WTC11 (cell line): ENCODE measurements around the gene ARHGAP21.

Experiments used
- ATF1 ChIP-seq: sonication (generic); formaldehyde crosslinking; IDR thresholded peaks from 2 replicates; pipeline ENCODE4 v1.8.1; 2023; ENCODE audit warnings: mild to moderate bottlenecking, moderate library complexity, missing genetic modification reagents
- CBFB ChIP-seq: sonication (generic); formaldehyde crosslinking; IDR thresholded peaks from 2 replicates; pipeline ENCODE4 v1.8.1; 2022; ENCODE audit warnings: mild to moderate bottlenecking, low read depth, missing genetic modification reagents
- NR1H2 ChIP-seq: sonication (generic); formaldehyde crosslinking; IDR thresholded peaks from 2 replicates; pipeline ENCODE4 v1.9.0; 2021; ENCODE audit warnings: mild to moderate bottlenecking, moderate library complexity, missing genetic modification reagents
- ZNF138 ChIP-seq: sonication (generic); formaldehyde crosslinking; conservative IDR thresholded peaks from 2 replicates; pipeline ENCODE4 v1.8.1; 2022; ENCODE audit warnings: mild to moderate bottlenecking, moderate library complexity, missing genetic modification reagents
- ZNF317 ChIP-seq: sonication (generic); formaldehyde crosslinking; IDR thresholded peaks from 2 replicates; pipeline ENCODE4 v1.8.1; 2023; ENCODE audit warnings: low read depth, mild to moderate bottlenecking, moderate library complexity, missing genetic modification reagents, borderline replicate concordance
- ZNF416 ChIP-seq: fragments of 250-450 bp; sonication (Bioruptor Pico); IDR thresholded peaks from 2 replicates; pipeline ENCODE4 v1.9.0; 2021; ENCODE audit warnings: mild to moderate bottlenecking, inconsistent platforms
- TF ChIP-seq, protein P1 (sequence below): sonication (generic); formaldehyde crosslinking; IDR thresholded peaks from 2 replicates; pipeline ENCODE4 v1.8.1; 2022; ENCODE audit warnings: low read depth, missing genetic modification reagents, borderline replicate concordance
- TF ChIP-seq, protein P2 (sequence below): sonication (generic); formaldehyde crosslinking; conservative IDR thresholded peaks from 2 replicates; pipeline ENCODE4 v1.8.1; 2022; ENCODE audit warnings: mild to moderate bottlenecking, missing genetic modification reagents
- TF ChIP-seq, protein P3 (sequence below): fragments of 200-600 bp; IDR thresholded peaks from 2 replicates; pipeline ENCODE4 v1.8.0; 2022; ENCODE audit warnings: antibody characterized with exemption
- TF ChIP-seq, protein P4 (sequence below): sonication (generic); formaldehyde crosslinking; IDR thresholded peaks from 2 replicates; pipeline ENCODE4 v1.8.0; 2023; ENCODE audit warnings: missing genetic modification reagents
- TF ChIP-seq, protein P5 (sequence below): fragments of 250-450 bp; sonication (Bioruptor Pico); conservative IDR thresholded peaks from 2 replicates; pipeline ENCODE4 v1.9.0; 2021; ENCODE audit warnings: mild to moderate bottlenecking
- TF ChIP-seq, protein P6 (sequence below): sonication (generic); formaldehyde crosslinking; IDR thresholded peaks from 2 replicates; pipeline ENCODE4 v1.8.1; 2023; ENCODE audit warnings: mild to moderate bottlenecking, moderate library complexity, missing genetic modification reagents

DNA sequence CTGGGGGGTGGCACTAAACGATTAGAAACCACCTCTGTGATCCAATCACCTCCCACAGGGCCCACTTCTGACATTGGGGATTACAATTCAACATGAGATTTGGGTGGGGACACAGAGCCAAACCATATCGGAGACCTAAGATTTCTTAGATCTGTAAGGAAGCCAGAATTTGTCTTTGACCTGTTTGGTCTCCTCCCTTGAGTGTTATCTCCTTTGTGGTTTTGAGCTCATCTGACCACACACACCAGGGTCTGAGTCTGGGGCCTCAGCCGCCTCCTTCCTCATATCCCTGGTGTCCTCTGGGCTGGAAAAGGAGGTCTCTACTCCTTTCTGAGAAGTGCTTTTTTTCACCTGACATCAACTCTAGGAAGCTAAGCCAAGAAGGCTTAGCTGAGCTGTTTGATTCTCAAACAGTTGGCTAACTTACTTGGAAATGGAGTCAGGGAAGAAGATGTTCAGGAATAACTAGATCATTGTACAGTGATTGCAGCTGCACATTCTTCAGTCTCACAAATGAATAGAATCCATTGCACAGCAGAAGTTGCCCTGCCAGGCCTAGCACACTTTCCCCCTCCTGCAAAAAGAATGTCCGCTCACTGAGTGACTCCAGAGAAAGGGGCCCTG is 167.4 kb downstream of the ARHGAP21 start:
- TF ChIP-seq CBFB (CRISPR knock-in tag) (no peak), NR1H2 (no peak), ATF1 (CRISPR knock-in tag) (no peak), ZNF317 (CRISPR knock-in tag) (no peak), ZNF416 (CRISPR knock-in tag) (no peak), ZNF138 (CRISPR knock-in tag) (no peak)
- TF ChIP-seq, protein P1, sequence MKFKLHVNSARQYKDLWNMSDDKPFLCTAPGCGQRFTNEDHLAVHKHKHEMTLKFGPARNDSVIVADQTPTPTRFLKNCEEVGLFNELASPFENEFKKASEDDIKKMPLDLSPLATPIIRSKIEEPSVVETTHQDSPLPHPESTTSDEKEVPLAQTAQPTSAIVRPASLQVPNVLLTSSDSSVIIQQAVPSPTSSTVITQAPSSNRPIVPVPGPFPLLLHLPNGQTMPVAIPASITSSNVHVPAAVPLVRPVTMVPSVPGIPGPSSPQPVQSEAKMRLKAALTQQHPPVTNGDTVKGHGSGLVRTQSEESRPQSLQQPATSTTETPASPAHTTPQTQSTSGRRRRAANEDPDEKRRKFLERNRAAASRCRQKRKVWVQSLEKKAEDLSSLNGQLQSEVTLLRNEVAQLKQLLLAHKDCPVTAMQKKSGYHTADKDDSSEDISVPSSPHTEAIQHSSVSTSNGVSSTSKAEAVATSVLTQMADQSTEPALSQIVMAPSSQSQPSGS (CRISPR knock-in tag): no peak
- TF ChIP-seq, protein P2, sequence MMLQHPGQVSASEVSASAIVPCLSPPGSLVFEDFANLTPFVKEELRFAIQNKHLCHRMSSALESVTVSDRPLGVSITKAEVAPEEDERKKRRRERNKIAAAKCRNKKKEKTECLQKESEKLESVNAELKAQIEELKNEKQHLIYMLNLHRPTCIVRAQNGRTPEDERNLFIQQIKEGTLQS (CRISPR knock-in tag): no peak
- TF ChIP-seq, protein P3, sequence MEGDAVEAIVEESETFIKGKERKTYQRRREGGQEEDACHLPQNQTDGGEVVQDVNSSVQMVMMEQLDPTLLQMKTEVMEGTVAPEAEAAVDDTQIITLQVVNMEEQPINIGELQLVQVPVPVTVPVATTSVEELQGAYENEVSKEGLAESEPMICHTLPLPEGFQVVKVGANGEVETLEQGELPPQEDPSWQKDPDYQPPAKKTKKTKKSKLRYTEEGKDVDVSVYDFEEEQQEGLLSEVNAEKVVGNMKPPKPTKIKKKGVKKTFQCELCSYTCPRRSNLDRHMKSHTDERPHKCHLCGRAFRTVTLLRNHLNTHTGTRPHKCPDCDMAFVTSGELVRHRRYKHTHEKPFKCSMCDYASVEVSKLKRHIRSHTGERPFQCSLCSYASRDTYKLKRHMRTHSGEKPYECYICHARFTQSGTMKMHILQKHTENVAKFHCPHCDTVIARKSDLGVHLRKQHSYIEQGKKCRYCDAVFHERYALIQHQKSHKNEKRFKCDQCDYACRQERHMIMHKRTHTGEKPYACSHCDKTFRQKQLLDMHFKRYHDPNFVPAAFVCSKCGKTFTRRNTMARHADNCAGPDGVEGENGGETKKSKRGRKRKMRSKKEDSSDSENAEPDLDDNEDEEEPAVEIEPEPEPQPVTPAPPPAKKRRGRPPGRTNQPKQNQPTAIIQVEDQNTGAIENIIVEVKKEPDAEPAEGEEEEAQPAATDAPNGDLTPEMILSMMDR: no peak
- TF ChIP-seq, protein P4, sequence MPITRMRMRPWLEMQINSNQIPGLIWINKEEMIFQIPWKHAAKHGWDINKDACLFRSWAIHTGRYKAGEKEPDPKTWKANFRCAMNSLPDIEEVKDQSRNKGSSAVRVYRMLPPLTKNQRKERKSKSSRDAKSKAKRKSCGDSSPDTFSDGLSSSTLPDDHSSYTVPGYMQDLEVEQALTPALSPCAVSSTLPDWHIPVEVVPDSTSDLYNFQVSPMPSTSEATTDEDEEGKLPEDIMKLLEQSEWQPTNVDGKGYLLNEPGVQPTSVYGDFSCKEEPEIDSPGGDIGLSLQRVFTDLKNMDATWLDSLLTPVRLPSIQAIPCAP (CRISPR knock-in tag): no peak
- TF ChIP-seq, protein P5, sequence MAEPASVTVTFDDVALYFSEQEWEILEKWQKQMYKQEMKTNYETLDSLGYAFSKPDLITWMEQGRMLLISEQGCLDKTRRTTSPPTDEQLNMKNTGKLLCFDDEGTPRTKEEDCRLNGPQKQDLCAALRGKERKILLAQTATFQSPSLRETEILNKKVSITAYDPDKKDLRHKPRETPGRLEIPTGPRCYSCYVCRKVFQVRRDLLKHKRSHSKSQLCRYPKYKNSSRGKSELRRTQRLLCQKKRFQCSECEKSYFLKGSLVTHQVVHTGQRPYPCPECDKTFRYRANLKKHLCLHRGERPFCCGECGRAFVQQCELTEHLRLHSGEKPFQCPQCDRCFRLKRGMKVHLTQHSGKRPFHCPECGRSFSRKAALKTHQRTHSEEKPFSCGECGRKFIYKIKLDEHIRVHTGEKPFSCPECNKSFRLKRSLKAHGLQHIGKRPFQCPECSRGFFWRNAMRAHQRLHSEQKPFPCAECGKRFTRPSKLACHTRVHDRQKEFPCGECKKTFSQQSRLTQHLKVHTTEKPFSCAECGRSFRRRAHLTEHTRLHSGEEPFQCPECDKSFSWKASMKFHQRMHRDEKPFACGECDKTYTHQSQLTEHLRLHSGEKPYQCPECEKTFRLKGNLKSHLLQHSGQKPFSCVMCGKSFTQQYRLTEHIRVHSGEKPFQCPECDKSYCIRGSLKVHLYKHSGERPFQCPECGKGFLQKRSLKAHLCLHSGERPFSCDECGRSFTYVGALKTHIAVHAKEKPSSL (CRISPR knock-in tag): no peak
- TF ChIP-seq, protein P6, sequence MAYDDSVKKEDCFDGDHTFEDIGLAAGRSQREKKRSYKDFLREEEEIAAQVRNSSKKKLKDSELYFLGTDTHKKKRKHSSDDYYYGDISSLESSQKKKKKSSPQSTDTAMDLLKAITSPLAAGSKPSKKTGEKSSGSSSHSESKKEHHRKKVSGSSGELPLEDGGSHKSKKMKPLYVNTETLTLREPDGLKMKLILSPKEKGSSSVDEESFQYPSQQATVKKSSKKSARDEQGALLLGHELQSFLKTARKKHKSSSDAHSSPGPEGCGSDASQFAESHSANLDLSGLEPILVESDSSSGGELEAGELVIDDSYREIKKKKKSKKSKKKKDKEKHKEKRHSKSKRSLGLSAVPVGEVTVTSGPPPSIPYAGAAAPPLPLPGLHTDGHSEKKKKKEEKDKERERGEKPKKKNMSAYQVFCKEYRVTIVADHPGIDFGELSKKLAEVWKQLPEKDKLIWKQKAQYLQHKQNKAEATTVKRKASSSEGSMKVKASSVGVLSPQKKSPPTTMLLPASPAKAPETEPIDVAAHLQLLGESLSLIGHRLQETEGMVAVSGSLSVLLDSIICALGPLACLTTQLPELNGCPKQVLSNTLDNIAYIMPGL (CRISPR knock-in tag): no peak
